K562 (cell line): Measurements from ENCODE around the gene CNNM3. TPM values are rescaled to one million over a fixed set of nuclear protein-coding genes. Genes with fewer than 3 reads are reported as not detected.

ENCODE experiments used
- CEBPG ChIP-seq, 3 experiments: fragments of 200-800 bp in 1 of 3; sonication (Bioruptor generic) in 1 of 3; sonication (generic) in 1 of 3; formaldehyde crosslinking in 1 of 3; IDR thresholded peaks in 2 of 3; conservative IDR thresholded peaks in 1 of 3; 2 replicates each; pipeline versions ENCODE4 v1.6.1 to v1.8.0; 2016 to 2022; ENCODE audit warnings: missing compliant biosample characterization in 2 of 3, missing genetic modification characterization in 2 of 3, mild to moderate bottlenecking in 1 of 3, missing genetic modification reagents in 1 of 3
- DIDO1 ChIP-seq: fragments of 450-650 bp; IDR thresholded peaks from 2 replicates; pipeline ENCODE4 v1.6.1; 2016; ENCODE audit warnings: low read depth, missing biosample characterization, missing genetic modification characterization
- ESRRB ChIP-seq: fragments of 250-450 bp; sonication (Bioruptor Pico); IDR thresholded peaks from 2 replicates; pipeline ENCODE4 v1.5.0; 2020; ENCODE audit warnings: mild to moderate bottlenecking, moderate library complexity, borderline replicate concordance
- ETV5 ChIP-seq: sonication (generic); formaldehyde crosslinking; IDR thresholded peaks from 2 replicates; pipeline ENCODE4 v1.4.0; 2020; ENCODE audit warnings: low read depth, mild to moderate bottlenecking, missing genetic modification reagents
- EZH2 ChIP-seq: IDR thresholded peaks from 2 replicates; pipeline ENCODE4 v1.6.1; 2012; ENCODE audit warnings: low read depth, mild to moderate bottlenecking, inconsistent platforms, low read length, borderline replicate concordance
- HCFC1 ChIP-seq: IDR thresholded peaks from 2 replicates; pipeline ENCODE4 v1.6.1; 2012; ENCODE audit warnings: low read depth, low read length, improper control_type of control experiment
- ILF3 ChIP-seq: fragments of 450-650 bp; IDR thresholded peaks from 2 replicates; pipeline ENCODE4 v1.6.1; 2018; ENCODE audit warnings: antibody characterized with exemption, mild to moderate bottlenecking, moderate library complexity, borderline replicate concordance
- LCOR ChIP-seq: sonication (generic); formaldehyde crosslinking; IDR thresholded peaks from 2 replicates; pipeline ENCODE4 v1.8.0; 2022; ENCODE audit warnings: mild to moderate bottlenecking, missing genetic modification reagents
- MYBL2 ChIP-seq, 2 experiments: fragments of 450-650 bp in 1 of 2; sonication (generic) in 1 of 2; formaldehyde crosslinking in 1 of 2; IDR thresholded peaks; 2 replicates each; pipeline versions ENCODE4 v1.6.1 to v1.8.1; 2017 to 2022; ENCODE audit warnings: borderline replicate concordance in 1 of 2, inconsistent platforms in 1 of 2, low read depth in 1 of 2, mild to moderate bottlenecking in 1 of 2, missing genetic modification reagents in 1 of 2, moderate library complexity in 1 of 2
- NCOA6 ChIP-seq: fragments of 450-650 bp; IDR thresholded peaks from 2 replicates; pipeline ENCODE4 v1.6.1; 2017; ENCODE audit warnings: mild to moderate bottlenecking
- NFXL1 ChIP-seq: fragments of 450-650 bp; formaldehyde crosslinking; IDR thresholded peaks from 2 replicates; pipeline ENCODE4 v1.4.0; 2021; ENCODE audit warnings: mild to moderate bottlenecking
- NFYB ChIP-seq: IDR thresholded peaks from 2 replicates; pipeline ENCODE4 v1.6.1; 2011; ENCODE audit warnings: mild to moderate bottlenecking, moderate library complexity; ENCODE audit not compliant: insufficient read length; ENCODE audit errors: extremely low read depth
- POLR2B ChIP-seq: fragments of 450-650 bp; IDR thresholded peaks from 2 replicates; pipeline ENCODE4 v1.6.1; 2018; ENCODE audit warnings: low read depth; ENCODE audit not compliant: partially characterized antibody
- PTRF ChIP-seq: fragments of 450-650 bp; IDR thresholded peaks from 2 replicates; pipeline ENCODE4 v1.6.1; 2016; ENCODE audit warnings: mild to moderate bottlenecking, missing genetic modification characterization, missing compliant biosample characterization
- RBM22 ChIP-seq: fragments of 200-400 bp; formaldehyde crosslinking; IDR thresholded peaks from 2 replicates; pipeline ENCODE4 v1.6.1; 2018; ENCODE audit warnings: low read length, low read depth; ENCODE audit not compliant: poor library complexity, severe bottlenecking
- SAP30 ChIP-seq: fragments of 200-600 bp; sonication (generic); IDR thresholded peaks from 2 replicates; pipeline ENCODE4 v1.6.1; 2012; ENCODE audit warnings: borderline replicate concordance, low read depth, mild to moderate bottlenecking, moderate library complexity, low read length, control low read depth, inconsistent platforms; ENCODE audit not compliant: insufficient read depth, poor library complexity, severe bottlenecking
- SREBF2 ChIP-seq: sonication (generic); formaldehyde crosslinking; IDR thresholded peaks from 2 replicates; pipeline ENCODE4 v1.4.0; 2020; ENCODE audit warnings: mild to moderate bottlenecking, missing genetic modification reagents
- ZBTB1 ChIP-seq: sonication (generic); formaldehyde crosslinking; IDR thresholded peaks from 2 replicates; pipeline ENCODE4 v1.8.1; 2023; ENCODE audit warnings: missing genetic modification reagents, low read depth, mild to moderate bottlenecking, borderline replicate concordance
- ZNF780A ChIP-seq: fragments of 250-450 bp; sonication (Bioruptor Pico); IDR thresholded peaks from 2 replicates; pipeline ENCODE4 v1.5.0; 2021; ENCODE audit warnings: mild to moderate bottlenecking
- polyA plus RNA-seq, 8 experiments: library from polyadenylated mRNA; depleted of rRNA in 4 of 8; stranded (reverse) in 5 of 8; unstranded in 3 of 8; fragments of >200 nt; fragmentation: Nextera tagmentation in 2 of 8; fragmentation: Illumina TruSeq in 1 of 8; extraction: Ambion mirVana in 2 of 8; extraction: Trizol in 1 of 8; gene quantifications; 2 replicates each; pipeline versions ENCODE4 v1.2.1 to v1.2.3, GENCODE V29; 2011 to 2014; ENCODE audit warnings: inconsistent platforms in 1 of 8, missing spikeins in 1 of 8
- total RNA-seq, 7 experiments: library from RNA; depleted of rRNA in 6 of 7; stranded (reverse); fragments of >200 nt in 6 of 7; fragmentation: Illumina TruSeq in 2 of 7; extraction: Trizol in 2 of 7; gene quantifications; 2 replicates each; pipeline versions ENCODE4 v1.2.1 to v1.2.3, GENCODE V29; 2011 to 2021; ENCODE audit warnings: low replicate concordance in 1 of 7
- TF ChIP-seq, protein P1 (sequence below), 2 experiments: IDR thresholded peaks; 2 replicates each; pipeline ENCODE4 v1.6.1; 2012; ENCODE audit warnings: improper control_type of control experiment in 2 of 2, low read depth in 2 of 2, low read length in 2 of 2, borderline replicate concordance in 1 of 2
- TF ChIP-seq, protein P2 (sequence below): fragments of 250-450 bp; sonication (Bioruptor Pico); IDR thresholded peaks from 2 replicates; pipeline ENCODE4 v1.5.0; 2021
- TF ChIP-seq, protein P3 (sequence below): sonication (generic); formaldehyde crosslinking; IDR thresholded peaks from 2 replicates; pipeline ENCODE4 v1.4.0; 2020; ENCODE audit warnings: mild to moderate bottlenecking, missing genetic modification reagents

The CNNM3 gene
- total and polyA plus RNA-seq, 9 of the 15 experiments (the other 6 are each of a cell fraction or from before 2014, with no cell fraction given) = 1.4 to 16.9 (median 6.5) TPM

GRCh38 chr2:96857667-96858372 is 41.8 kb downstream of the CNNM3 start, which contains the start of gene ANKRD39 (continued):
- TF ChIP-seq ILF3 (no peak), RBM22 (peak; percentile 59), CEBPG (CRISPR knock-in tag; IDR thresholded peaks at IDR 0.05) (no peak), CEBPG (tag; conservative IDR thresholded peaks at IDR 0.05 in 1 of 2, IDR thresholded peaks at IDR 0.05 in 1 of 2) (no peak), HCFC1 (peak; percentile 58; the same call in 1 of the 2 replicates), NFXL1 (CRISPR knock-in tag) (no peak), NFYB (peak; percentile 99), LCOR (CRISPR knock-in tag) (0 out of 2 replicates have a peak, but pooled peaks have one; percentile 78), MYBL2 (IDR thresholded peaks at IDR 0.05; ENCODE audit: low read depth) (no peak), MYBL2 (CRISPR knock-in tag; IDR thresholded peaks at IDR 0.05; ENCODE audit: borderline replicate concordance) (no peak), NCOA6 (peak; percentile 77; the same call in 1 of the 2 replicates), DIDO1 (tag) (no peak), EZH2 (no peak), SAP30 (peak; percentile 56), POLR2B (peak; percentile 31), ETV5 (CRISPR knock-in tag) (peak; percentile 78; the same call in 1 of the 2 replicates), ESRRB (CRISPR knock-in tag) (no peak), PTRF (tag) (no peak), ZBTB1 (CRISPR knock-in tag) (no peak; the same call in 1 of the 2 replicates), ZNF780A (CRISPR knock-in tag) (no peak), SREBF2 (CRISPR knock-in tag) (no peak)
- TF ChIP-seq, protein P1, sequence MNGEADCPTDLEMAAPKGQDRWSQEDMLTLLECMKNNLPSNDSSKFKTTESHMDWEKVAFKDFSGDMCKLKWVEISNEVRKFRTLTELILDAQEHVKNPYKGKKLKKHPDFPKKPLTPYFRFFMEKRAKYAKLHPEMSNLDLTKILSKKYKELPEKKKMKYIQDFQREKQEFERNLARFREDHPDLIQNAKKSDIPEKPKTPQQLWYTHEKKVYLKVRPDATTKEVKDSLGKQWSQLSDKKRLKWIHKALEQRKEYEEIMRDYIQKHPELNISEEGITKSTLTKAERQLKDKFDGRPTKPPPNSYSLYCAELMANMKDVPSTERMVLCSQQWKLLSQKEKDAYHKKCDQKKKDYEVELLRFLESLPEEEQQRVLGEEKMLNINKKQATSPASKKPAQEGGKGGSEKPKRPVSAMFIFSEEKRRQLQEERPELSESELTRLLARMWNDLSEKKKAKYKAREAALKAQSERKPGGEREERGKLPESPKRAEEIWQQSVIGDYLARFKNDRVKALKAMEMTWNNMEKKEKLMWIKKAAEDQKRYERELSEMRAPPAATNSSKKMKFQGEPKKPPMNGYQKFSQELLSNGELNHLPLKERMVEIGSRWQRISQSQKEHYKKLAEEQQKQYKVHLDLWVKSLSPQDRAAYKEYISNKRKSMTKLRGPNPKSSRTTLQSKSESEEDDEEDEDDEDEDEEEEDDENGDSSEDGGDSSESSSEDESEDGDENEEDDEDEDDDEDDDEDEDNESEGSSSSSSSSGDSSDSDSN (IDR thresholded peaks at IDR 0.05; ENCODE audit: borderline replicate concordance in 1 of 2, low read depth in 2 of 2, low read length in 2 of 2) = peak; percentile 93 to 98
- TF ChIP-seq, protein P2, sequence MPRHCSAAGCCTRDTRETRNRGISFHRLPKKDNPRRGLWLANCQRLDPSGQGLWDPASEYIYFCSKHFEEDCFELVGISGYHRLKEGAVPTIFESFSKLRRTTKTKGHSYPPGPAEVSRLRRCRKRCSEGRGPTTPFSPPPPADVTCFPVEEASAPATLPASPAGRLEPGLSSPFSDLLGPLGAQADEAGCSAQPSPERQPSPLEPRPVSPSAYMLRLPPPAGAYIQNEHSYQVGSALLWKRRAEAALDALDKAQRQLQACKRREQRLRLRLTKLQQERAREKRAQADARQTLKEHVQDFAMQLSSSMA (CRISPR knock-in tag) = no peak
- TF ChIP-seq, protein P3, sequence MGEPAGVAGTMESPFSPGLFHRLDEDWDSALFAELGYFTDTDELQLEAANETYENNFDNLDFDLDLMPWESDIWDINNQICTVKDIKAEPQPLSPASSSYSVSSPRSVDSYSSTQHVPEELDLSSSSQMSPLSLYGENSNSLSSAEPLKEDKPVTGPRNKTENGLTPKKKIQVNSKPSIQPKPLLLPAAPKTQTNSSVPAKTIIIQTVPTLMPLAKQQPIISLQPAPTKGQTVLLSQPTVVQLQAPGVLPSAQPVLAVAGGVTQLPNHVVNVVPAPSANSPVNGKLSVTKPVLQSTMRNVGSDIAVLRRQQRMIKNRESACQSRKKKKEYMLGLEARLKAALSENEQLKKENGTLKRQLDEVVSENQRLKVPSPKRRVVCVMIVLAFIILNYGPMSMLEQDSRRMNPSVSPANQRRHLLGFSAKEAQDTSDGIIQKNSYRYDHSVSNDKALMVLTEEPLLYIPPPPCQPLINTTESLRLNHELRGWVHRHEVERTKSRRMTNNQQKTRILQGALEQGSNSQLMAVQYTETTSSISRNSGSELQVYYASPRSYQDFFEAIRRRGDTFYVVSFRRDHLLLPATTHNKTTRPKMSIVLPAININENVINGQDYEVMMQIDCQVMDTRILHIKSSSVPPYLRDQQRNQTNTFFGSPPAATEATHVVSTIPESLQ (CRISPR knock-in tag) = no peak
